ENCODE data around the gene ATP2B2. TPM values are rescaled to one million over a fixed set of nuclear protein-coding genes. Genes with fewer than 3 reads are reported as not detected.

Gene ATP2B2
- total RNA-seq, 1 experiment from 2014 or later = not detected

DNA sequence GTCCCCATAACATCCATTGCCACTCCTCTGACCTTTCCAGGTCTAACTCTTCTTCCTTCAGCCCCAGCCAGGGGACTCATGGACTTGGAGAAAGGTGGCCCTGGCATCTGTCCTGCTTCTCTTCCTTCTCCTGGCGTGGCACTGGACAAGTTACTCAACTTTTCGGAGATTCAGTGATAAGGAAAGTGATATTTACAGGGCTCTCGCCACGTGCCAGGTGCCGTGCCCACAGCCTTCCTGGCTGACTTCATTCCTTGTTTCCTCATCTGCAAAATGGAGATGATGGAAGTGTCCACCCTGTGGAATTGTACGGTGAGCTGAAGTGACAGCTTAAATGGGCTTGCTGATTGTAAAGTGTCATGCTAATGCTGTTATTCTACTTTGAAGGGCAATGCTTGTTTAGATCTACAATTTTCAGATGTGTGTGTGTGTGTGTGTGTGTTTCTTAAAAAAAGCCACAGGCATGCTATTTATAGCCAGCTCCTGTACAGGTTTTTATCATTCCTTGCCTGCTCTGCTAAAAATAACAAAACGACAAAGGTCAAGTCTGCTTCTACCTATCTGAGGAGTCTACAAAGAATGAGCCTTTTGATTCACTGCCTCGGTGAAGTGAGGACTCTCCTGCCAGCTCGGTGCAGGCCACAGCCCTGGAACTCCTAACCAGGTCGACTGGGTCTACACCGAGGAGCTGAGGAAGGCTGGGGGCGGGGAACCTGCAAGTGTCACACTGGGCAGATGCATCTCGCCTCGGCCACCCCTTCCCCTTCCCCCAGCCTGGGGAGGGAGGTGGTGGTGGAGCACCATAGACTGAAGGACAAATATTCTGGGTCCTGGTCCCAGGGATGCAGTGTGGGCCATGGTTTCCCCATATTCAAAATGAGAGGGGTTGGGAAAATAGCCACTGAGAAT lies 11.4 kb upstream of the ATP2B2 start:
- Mint-ChIP-seq H3K9me3 (ENCODE audit: unreplicated experiment) (no peaks in the 10 kb centered on the region), H3K27me3 (ENCODE audit: insufficient read depth, unreplicated experiment) (peaks cover 21% of the 10 kb centered on the region), H3K27ac (ENCODE audit: unreplicated experiment) (no peak overlapping the region), H3K36me3 (ENCODE audit: insufficient read depth, unreplicated experiment) (no peaks in the 10 kb centered on the region), H3K4me3 (ENCODE audit: unreplicated experiment) (no peak overlapping the region), H3K4me1 (ENCODE audit: low read depth, unreplicated experiment) (no peaks in the 10 kb centered on the region)
- TF ChIP-seq, protein P1, sequence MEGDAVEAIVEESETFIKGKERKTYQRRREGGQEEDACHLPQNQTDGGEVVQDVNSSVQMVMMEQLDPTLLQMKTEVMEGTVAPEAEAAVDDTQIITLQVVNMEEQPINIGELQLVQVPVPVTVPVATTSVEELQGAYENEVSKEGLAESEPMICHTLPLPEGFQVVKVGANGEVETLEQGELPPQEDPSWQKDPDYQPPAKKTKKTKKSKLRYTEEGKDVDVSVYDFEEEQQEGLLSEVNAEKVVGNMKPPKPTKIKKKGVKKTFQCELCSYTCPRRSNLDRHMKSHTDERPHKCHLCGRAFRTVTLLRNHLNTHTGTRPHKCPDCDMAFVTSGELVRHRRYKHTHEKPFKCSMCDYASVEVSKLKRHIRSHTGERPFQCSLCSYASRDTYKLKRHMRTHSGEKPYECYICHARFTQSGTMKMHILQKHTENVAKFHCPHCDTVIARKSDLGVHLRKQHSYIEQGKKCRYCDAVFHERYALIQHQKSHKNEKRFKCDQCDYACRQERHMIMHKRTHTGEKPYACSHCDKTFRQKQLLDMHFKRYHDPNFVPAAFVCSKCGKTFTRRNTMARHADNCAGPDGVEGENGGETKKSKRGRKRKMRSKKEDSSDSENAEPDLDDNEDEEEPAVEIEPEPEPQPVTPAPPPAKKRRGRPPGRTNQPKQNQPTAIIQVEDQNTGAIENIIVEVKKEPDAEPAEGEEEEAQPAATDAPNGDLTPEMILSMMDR (IDR thresholded peaks at IDR 0.05; ENCODE audit: insufficient read depth in 1 of 2, low read depth in 1 of 2, low read length in 1 of 2, severe bottlenecking in 1 of 2, unreplicated experiment in 1 of 2) = no peak
- DNase-seq = peak in 1 of 2 experiments; percentile 21
- intact Hi-C loops (cut with micrococcal nuclease; ENCODE audit: unreplicated experiment) = no loop called here
- Histone ChIP-seq H3K9me3 (no peaks in the 10 kb centered on the region), H3K36me3 (ENCODE audit: control insufficient read depth, insufficient read depth, low read length) (no peaks in the 10 kb centered on the region), H3K4me1 (no peaks in the 10 kb centered on the region), H3K27me3 (replicated peaks; ENCODE audit: control insufficient read depth, insufficient read depth, low read length) (no peaks in the 10 kb centered on the region), H3K4me3 (ENCODE audit: low read depth, low read length) (no peak overlapping the region)
- CTCF ChIA-PET = no interaction called here
- POLR2A ChIA-PET = no interaction called here
- no TSS peak for BruUV-seq (replicated peaks)

DNA sequence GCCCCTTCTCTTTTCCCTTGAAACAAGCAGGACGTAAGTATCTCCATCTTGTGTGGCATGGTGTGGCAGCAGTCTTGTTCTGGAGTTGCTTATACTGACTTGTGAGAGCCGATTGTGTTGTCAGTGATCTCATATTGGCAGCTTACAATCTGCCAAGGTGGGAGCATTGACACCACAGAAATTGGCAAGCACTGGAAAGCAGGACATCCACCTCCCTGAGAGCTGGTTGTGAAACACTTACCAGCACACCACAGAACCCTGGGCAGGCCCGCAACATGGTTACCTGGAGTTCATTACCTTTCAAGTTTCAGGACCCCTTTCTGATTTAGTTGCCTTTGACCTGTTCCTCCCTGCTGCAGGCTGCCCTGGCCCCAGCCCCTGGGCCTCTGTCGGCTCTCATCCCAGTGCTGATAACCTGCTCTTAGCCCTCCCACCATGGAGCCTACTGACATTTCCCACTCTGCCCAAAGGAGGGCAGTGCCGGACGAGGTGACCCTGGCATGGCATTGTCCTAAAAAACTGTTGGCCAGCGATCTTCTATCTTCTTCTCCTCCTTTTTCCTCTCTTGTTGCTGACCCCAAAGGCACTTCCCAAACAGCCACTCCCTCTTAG lies 10.6 kb upstream of the ATP2B2 start:
- H3K27me3 Mint-ChIP-seq (ENCODE audit: insufficient read depth, unreplicated experiment) = peaks cover 20% of the 10 kb centered on the region
- no peaks in the 10 kb centered on the region for H3K4me1 ChIP-seq
- H3K27ac Mint-ChIP-seq (ENCODE audit: unreplicated experiment) = no peak overlapping the region
- no peaks in the 10 kb centered on the region for H3K36me3 ChIP-seq (ENCODE audit: control insufficient read depth, insufficient read depth, low read length)
- no peaks in the 10 kb centered on the region for H3K9me3 ChIP-seq
- H3K4me1 Mint-ChIP-seq (ENCODE audit: low read depth, unreplicated experiment) = no peaks in the 10 kb centered on the region
- H3K4me3 Mint-ChIP-seq (ENCODE audit: unreplicated experiment) = no peak overlapping the region
- TF ChIP-seq, protein P1 (IDR thresholded peaks at IDR 0.05; ENCODE audit: insufficient read depth in 1 of 2, low read depth in 1 of 2, low read length in 1 of 2, severe bottlenecking in 1 of 2, unreplicated experiment in 1 of 2) = no peak
- H3K9me3 Mint-ChIP-seq (ENCODE audit: unreplicated experiment) = no peaks in the 10 kb centered on the region
- DNase-seq = peak in 1 of 2 experiments; percentile 20
- intact Hi-C loops (cut with micrococcal nuclease; ENCODE audit: unreplicated experiment) = no loop called here
- H3K36me3 Mint-ChIP-seq (ENCODE audit: insufficient read depth, unreplicated experiment) = no peaks in the 10 kb centered on the region
- ChIA-PET POLR2A (no interaction called here), CTCF (no interaction called here)
- BruUV-seq (replicated peaks) = no TSS peak
- no peak overlapping the region for H3K4me3 ChIP-seq (ENCODE audit: low read depth, low read length)
- no peaks in the 10 kb centered on the region for H3K27me3 ChIP-seq (replicated peaks; ENCODE audit: control insufficient read depth, insufficient read depth, low read length)

DNA sequence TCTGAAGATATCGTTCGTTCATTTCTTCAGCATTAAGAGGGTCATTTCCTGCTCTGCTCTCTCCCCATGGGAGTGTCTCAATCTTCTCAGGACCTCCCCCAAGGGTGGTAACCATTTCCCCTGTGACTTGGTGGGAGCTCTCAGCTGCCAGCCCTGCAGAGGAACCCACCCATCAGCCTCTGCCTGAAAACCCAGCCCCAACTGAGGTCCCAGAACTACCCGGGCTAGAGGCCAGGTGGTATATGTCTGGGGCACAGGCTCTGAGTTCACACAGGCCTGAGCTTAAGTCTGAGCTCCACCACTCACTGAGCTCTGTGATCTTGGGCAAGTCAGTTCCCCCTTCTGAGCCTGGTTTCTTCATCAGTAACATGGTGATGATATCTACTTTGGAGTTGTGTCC lies 10.0 kb upstream of the ATP2B2 start:
- H3K4me3 ChIP-seq (ENCODE audit: low read depth, low read length) = no peak overlapping the region
- H3K9me3 ChIP-seq = no peaks in the 10 kb centered on the region
- H3K36me3 Mint-ChIP-seq (ENCODE audit: insufficient read depth, unreplicated experiment) = no peaks in the 10 kb centered on the region
- BruUV-seq (replicated peaks) = no TSS peak
- CTCF ChIA-PET = no interaction called here
- no peaks in the 10 kb centered on the region for H3K4me1 Mint-ChIP-seq (ENCODE audit: low read depth, unreplicated experiment)
- peaks cover 23% of the 10 kb centered on the region for H3K27me3 Mint-ChIP-seq (ENCODE audit: insufficient read depth, unreplicated experiment)
- H3K4me1 ChIP-seq = no peaks in the 10 kb centered on the region
- POLR2A ChIA-PET = no interaction called here
- DNase-seq = peak in 1 of 2 experiments; percentile 12
- TF ChIP-seq, protein P1 (IDR thresholded peaks at IDR 0.05; ENCODE audit: insufficient read depth in 1 of 2, low read depth in 1 of 2, low read length in 1 of 2, severe bottlenecking in 1 of 2, unreplicated experiment in 1 of 2) = no peak
- no peak overlapping the region for H3K27ac Mint-ChIP-seq (ENCODE audit: unreplicated experiment)
- no peaks in the 10 kb centered on the region for H3K36me3 ChIP-seq (ENCODE audit: control insufficient read depth, insufficient read depth, low read length)
- H3K27me3 ChIP-seq (replicated peaks; ENCODE audit: control insufficient read depth, insufficient read depth, low read length) = no peaks in the 10 kb centered on the region
- intact Hi-C loops (cut with micrococcal nuclease; ENCODE audit: unreplicated experiment) = no loop called here
- H3K4me3 Mint-ChIP-seq (ENCODE audit: unreplicated experiment) = no peak overlapping the region
- H3K9me3 Mint-ChIP-seq (ENCODE audit: unreplicated experiment) = no peaks in the 10 kb centered on the region
